Keratinocyte (primary cell): ENCODE data around the gene CDH13. TPM values are rescaled to one million over a fixed set of nuclear protein-coding genes. Genes with fewer than 3 reads are reported as not detected.

Source experiments
- DNase-seq: peaks from one replicate; pipeline ENCODE4 v3.0.0-alpha.2; 2011; ENCODE audit warnings: low read depth, missing footprints, low spot score
- FAIRE-seq: peaks from 2 replicates; lab custom pipeline; 2011; peaks lifted over from hg19 to GRCh38; lab: Jason Lieb, UNC
- H2AFZ ChIP-seq: 2 replicates; pipeline ENCODE4 v1.6.0; 2012; ENCODE audit warnings: low read length, control low read depth, inconsistent platforms; ENCODE audit not compliant: control insufficient read depth
- H3K27ac ChIP-seq: 2 replicates; pipeline ENCODE4 v1.5.1; 2011; ENCODE audit warnings: low read length; ENCODE audit not compliant: control insufficient read depth, insufficient read depth
- H3K27me3 ChIP-seq: 3 replicates; pipeline ENCODE4 v1.6.0; 2011; ENCODE audit warnings: low read length; ENCODE audit not compliant: control insufficient read depth, insufficient read depth; ENCODE audit errors: extremely low read depth
- H3K36me3 ChIP-seq, 2 experiments: 2 replicates in 1 of 2; 3 replicates in 1 of 2; pipeline ENCODE4 v1.5.1; 2011; ENCODE audit warnings: low read length in 2 of 2, mild to moderate bottlenecking in 1 of 2; ENCODE audit not compliant: control insufficient read depth in 2 of 2, insufficient read depth in 2 of 2; ENCODE audit errors: extremely low read depth in 1 of 2
- H3K4me1 ChIP-seq: 3 replicates; pipeline ENCODE4 v1.5.1; 2011; ENCODE audit warnings: low read length; ENCODE audit not compliant: control insufficient read depth, insufficient read depth; ENCODE audit errors: extremely low read depth
- H3K4me2 ChIP-seq: 3 replicates; pipeline ENCODE4 v1.6.0; 2011; ENCODE audit warnings: low read depth, low read length; ENCODE audit not compliant: control insufficient read depth, insufficient read depth; ENCODE audit errors: extremely low read depth
- H3K4me3 ChIP-seq, 3 experiments: fragments of 200-600 bp in 1 of 3; sonication (generic) in 1 of 3; 2 replicates in 2 of 3; 3 replicates in 1 of 3; pipeline ENCODE4 v1.5.1; 2011 to 2016; ENCODE audit warnings: low read length in 3 of 3, mild to moderate bottlenecking in 3 of 3, control low read depth in 2 of 3, inconsistent platforms in 1 of 3, low read depth in 1 of 3, mixed read lengths in 1 of 3, mixed run types in 1 of 3, moderate library complexity in 1 of 3; ENCODE audit not compliant: control insufficient read depth in 2 of 3, insufficient read depth in 2 of 3; ENCODE audit errors: extremely low read depth in 1 of 3
- H3K79me2 ChIP-seq: 2 replicates; pipeline ENCODE4 v1.6.0; 2012; ENCODE audit warnings: low read length; ENCODE audit not compliant: control insufficient read depth, insufficient read depth
- H3K9ac ChIP-seq: 3 replicates; pipeline ENCODE4 v1.6.0; 2011; ENCODE audit warnings: low read length; ENCODE audit not compliant: control insufficient read depth, insufficient read depth; ENCODE audit errors: extremely low read depth
- H3K9me1 ChIP-seq: 3 replicates; pipeline ENCODE4 v1.6.0; 2011; ENCODE audit warnings: low read length; ENCODE audit not compliant: control insufficient read depth, insufficient read depth; ENCODE audit errors: extremely low read depth
- H3K9me3 ChIP-seq: 2 replicates; pipeline ENCODE4 v1.5.1; 2012; ENCODE audit warnings: low read depth, low read length; ENCODE audit not compliant: control insufficient read depth
- H4K20me1 ChIP-seq: 3 replicates; pipeline ENCODE4 v1.6.0; 2011; ENCODE audit warnings: low read length; ENCODE audit not compliant: control insufficient read depth, insufficient read depth; ENCODE audit errors: extremely low read depth
- CTCF ChIP-seq, 3 experiments: IDR thresholded peaks in 1 of 3; conservative IDR thresholded peaks in 1 of 3; optimal IDR thresholded peaks in 1 of 3; 2 replicates in 2 of 3; 3 replicates in 1 of 3; pipeline versions ENCODE3 to v1.5.1; 2011; ENCODE audit warnings: low read length in 3 of 3, mild to moderate bottlenecking in 3 of 3, moderate library complexity in 2 of 3, control low read depth in 1 of 3, inconsistent platforms in 1 of 3; ENCODE audit not compliant: insufficient read depth in 2 of 3; ENCODE audit errors: extremely low read depth in 1 of 3
- EZH2 ChIP-seq: IDR thresholded peaks from one replicate; pipeline ENCODE4 v1.6.1; 2012; ENCODE audit warnings: inconsistent platforms, mild to moderate bottlenecking, low read length, moderate library complexity
- dilution Hi-C: fragments of 300-500 bp; cut with MboI; formaldehyde crosslinking; loops from one replicate; pipeline ENCODE4 v1.7.0; 2020; ENCODE audit warnings: low sequenced_read_pairs; ENCODE audit not compliant: extremely low pct_ligation_motif_present
- polyA plus RNA-seq, 5 experiments: library from polyadenylated mRNA; depleted of rRNA in 3 of 5; stranded (reverse) in 3 of 5; stranded (forward) in 1 of 5; unstranded in 1 of 5; fragments of >200 nt; gene quantifications; 1 replicate in 1 of 5; 2 replicates in 3 of 5; 3 replicates in 1 of 5; pipeline versions ENCODE4 v1.2.1 to v1.2.3, GENCODE V29; 2011 to 2012; ENCODE audit warnings: missing spikeins in 2 of 5, low read depth in 1 of 5, low replicate concordance in 1 of 5

CDH13 gene
- polyA plus RNA-seq, 1 donor (not counting 4 experiments of a cell fraction or from before 2014, with no cell fraction given), result 111 TPM

- no peaks in the 10 kb centered on the region for H3K4me1 ChIP-seq
- H3K79me2 ChIP-seq, result no peaks in the 10 kb centered on the region
- H3K36me3 ChIP-seq, result no peaks in the 10 kb centered on the region
- H3K27me3 ChIP-seq, result no peaks in the 10 kb centered on the region
- H3K27ac ChIP-seq, result no peak overlapping the region
- DNase-seq, result no peak
- H3K9me3 ChIP-seq, result no peaks in the 10 kb centered on the region
- TF ChIP-seq EZH2 (no peak), CTCF (optimal IDR thresholded peaks at IDR 0.05 in 1 of 3, IDR thresholded peaks at IDR 0.05 in 1 of 3, conservative IDR thresholded peaks at IDR 0.05 in 1 of 3; ENCODE audit: extremely low read depth in 1 of 3, insufficient read depth in 2 of 3, low read length in 3 of 3) (no peak)
- dilution Hi-C loops, result no loop called here
- no peaks in the 10 kb centered on the region for H3K9me1 ChIP-seq
- H3K9ac ChIP-seq, result no peak overlapping the region
- no peak for FAIRE-seq
- H3K4me3 ChIP-seq, result no peak overlapping the region
- H3K4me2 ChIP-seq, result no peak overlapping the region
- H2AFZ ChIP-seq, result no peak overlapping the region
- H4K20me1 ChIP-seq, result no peaks in the 10 kb centered on the region
Observed at GRCh38 chr16:82605863-82606620, 20.7 kb upstream of the CDH13 start.

GRCh38 chr16:82609140-82609539, 17.6 kb upstream of the CDH13 start:
- no peaks in the 10 kb centered on the region for H3K9me1 ChIP-seq
- dilution Hi-C loops, result no loop called here

More at GRCh38 chr16:82609140-82609539, 17.6 kb upstream of the CDH13 start:
- Histone ChIP-seq H3K4me2 (no peak overlapping the region), H3K27ac (no peak overlapping the region), H3K4me3 (no peak overlapping the region), H3K36me3 (no peaks in the 10 kb centered on the region), H3K27me3 (peaks cover 12% of the 10 kb centered on the region), H2AFZ (no peak overlapping the region), H3K4me1 (no peaks in the 10 kb centered on the region), H3K79me2 (no peaks in the 10 kb centered on the region), H3K9me3 (no peaks in the 10 kb centered on the region), H3K9ac (no peak overlapping the region), H4K20me1 (no peaks in the 10 kb centered on the region)
- FAIRE-seq (no peak), DNase-seq (no peak)
- no peak for TF ChIP-seq CTCF (optimal IDR thresholded peaks at IDR 0.05 in 1 of 3, IDR thresholded peaks at IDR 0.05 in 1 of 3, conservative IDR thresholded peaks at IDR 0.05 in 1 of 3; ENCODE audit: extremely low read depth in 1 of 3, insufficient read depth in 2 of 3, low read length in 3 of 3)
